ENCODE measurements around the gene SLC4A5. TPM values are rescaled to one million over a fixed set of nuclear protein-coding genes. Genes with fewer than 3 reads are reported as not detected.
"Not testable (repeated sequence)": the region's sequence is repeated elsewhere in the genome, so short reads cannot be mapped to it uniquely, and the experiment has no call there.

SLC4A5 gene
- total and polyA plus RNA-seq, 8 donors: 0.12 to 4.8 (median 0.58) TPM; not detected in 1

DNA sequence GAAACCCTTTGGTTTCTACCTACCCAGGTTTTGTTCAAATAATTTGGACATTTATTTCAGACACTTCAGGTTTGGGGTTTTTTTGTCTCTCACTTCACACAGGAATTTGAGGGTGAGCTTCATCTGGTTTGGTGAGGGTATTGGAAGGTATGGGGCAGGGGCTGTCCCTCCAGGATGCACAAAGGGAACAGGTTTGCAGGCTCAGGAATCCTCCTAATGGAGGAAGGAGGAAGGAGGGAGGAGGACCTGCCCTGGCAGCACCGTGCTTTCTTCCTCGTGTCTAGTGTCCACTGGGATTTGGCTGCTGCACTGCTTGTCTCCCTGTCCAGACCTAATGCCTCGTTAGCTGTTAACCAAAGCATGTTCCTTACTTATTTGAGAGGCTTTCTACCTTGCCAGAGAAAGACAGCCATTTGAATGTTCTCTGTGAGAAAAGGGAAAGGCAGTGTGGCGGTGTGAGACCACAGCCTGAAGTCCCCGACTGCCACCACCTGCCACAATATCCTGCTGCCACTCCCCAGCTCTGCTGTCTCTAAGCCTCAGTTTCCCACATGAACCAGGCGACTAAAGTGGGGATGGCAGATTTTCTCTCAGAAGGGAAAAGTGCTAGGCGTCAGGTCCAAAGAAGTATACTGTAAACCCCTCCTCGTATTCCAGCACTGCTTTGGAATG is 2.2 kb upstream of the SLC4A5 start:
- no peaks in the 10 kb centered on the region for H3K4me1 ChIP-seq
- no peaks in the 10 kb centered on the region for H3K9me3 ChIP-seq
- no peak overlapping the region for H3K27ac ChIP-seq
- no peak overlapping the region for H3K4me3 ChIP-seq
- no peaks in the 10 kb centered on the region for H3K36me3 ChIP-seq
- no peak for DNase-seq
- TF ChIP-seq EP300 (IDR thresholded peaks at IDR 0.05) (no peak), POLR2AphosphoS5 (IDR thresholded peaks at IDR 0.05) (no peak), POLR2A (IDR thresholded peaks at IDR 0.05) (no peak)
- TF ChIP-seq, protein P1, sequence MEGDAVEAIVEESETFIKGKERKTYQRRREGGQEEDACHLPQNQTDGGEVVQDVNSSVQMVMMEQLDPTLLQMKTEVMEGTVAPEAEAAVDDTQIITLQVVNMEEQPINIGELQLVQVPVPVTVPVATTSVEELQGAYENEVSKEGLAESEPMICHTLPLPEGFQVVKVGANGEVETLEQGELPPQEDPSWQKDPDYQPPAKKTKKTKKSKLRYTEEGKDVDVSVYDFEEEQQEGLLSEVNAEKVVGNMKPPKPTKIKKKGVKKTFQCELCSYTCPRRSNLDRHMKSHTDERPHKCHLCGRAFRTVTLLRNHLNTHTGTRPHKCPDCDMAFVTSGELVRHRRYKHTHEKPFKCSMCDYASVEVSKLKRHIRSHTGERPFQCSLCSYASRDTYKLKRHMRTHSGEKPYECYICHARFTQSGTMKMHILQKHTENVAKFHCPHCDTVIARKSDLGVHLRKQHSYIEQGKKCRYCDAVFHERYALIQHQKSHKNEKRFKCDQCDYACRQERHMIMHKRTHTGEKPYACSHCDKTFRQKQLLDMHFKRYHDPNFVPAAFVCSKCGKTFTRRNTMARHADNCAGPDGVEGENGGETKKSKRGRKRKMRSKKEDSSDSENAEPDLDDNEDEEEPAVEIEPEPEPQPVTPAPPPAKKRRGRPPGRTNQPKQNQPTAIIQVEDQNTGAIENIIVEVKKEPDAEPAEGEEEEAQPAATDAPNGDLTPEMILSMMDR (IDR thresholded peaks at IDR 0.05): no peak
- intact Hi-C loops (cut with DNase I; ENCODE audit: low total_unique reads): no loop called here
- H3K27me3 ChIP-seq: no peaks in the 10 kb centered on the region
- WGBS, 5 donors: 64 to 77% (median 76%) methylated on average over 8 of the region's 8 CpGs

DNA sequence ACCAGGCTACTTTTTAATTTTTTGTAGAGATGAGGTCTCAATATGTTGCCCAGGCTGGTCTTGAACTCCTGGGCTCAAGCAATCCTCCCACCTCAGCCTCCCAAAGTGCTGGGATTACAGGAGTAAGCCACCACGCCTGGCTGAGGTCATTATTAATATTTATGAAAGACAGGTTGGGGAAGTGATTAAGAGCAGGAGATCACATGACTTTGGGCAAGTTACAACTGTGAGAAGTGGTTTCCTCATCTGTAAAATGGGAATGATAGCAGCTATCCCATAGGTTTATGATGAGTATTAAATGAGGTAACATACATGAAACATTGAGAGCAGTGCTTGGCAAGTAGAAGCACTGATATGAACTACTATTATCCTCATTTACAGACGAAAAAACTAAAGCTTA is 7.0 kb downstream of the SLC4A5 start:
- intact Hi-C loops (cut with DNase I; ENCODE audit: low total_unique reads): loop anchor here (10.0 kb wide), 1 partner anchor 511 kb away; the partner anchor contains the start of gene STAMBP
- not testable (repeated sequence) for H3K27me3 ChIP-seq, H3K9me3 ChIP-seq

DNA sequence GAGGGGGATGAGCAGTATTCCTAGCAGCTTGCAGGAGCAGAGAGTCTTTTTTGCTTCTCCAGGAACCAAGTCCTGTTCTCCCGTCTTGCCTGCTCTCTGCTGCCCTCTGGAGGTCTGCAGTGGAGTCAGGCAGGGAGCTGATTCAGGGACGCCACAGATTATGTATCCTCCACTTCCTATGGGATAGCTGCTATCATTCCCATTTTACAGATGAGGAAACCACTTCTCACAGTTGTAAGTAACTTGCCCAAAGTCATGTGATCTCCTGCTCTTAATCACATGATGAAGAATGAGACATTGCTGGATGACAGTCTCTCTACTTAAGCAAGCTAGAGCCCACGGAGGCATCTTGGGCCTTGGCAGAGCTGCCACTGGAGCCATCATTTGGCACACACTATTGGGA is 8.3 kb downstream of the SLC4A5 start:
- Histone ChIP-seq H3K27me3 (no peaks in the 10 kb centered on the region), H3K27ac (no peak overlapping the region), H3K4me3 (no peak overlapping the region), H3K9me3 (no peaks in the 10 kb centered on the region), H3K4me1 (no peaks in the 10 kb centered on the region), H3K36me3 (peaks cover 7 to 30% (median 30%) of the 10 kb centered on the region in 4 donors)
- peak in 1 of 3 donors; percentile 63 for TF ChIP-seq POLR2AphosphoS5 (IDR thresholded peaks at IDR 0.05)
- TF ChIP-seq EP300 (IDR thresholded peaks at IDR 0.05): no peak
- TF ChIP-seq POLR2A (IDR thresholded peaks at IDR 0.05): no peak
- TF ChIP-seq, protein P1 (IDR thresholded peaks at IDR 0.05): peak in 5 of 7 experiments; percentile 79 to 94 (median 89)
- WGBS, 5 donors: 31 to 33% (median 33%) methylated on average over 3 of the region's 3 CpGs
- intact Hi-C loops (cut with DNase I; ENCODE audit: low total_unique reads): loop anchor here (10.0 kb wide), 1 partner anchor 510 kb away; the partner anchor contains the start of gene STAMBP
- DNase-seq: peak; percentile 82 to 92

More for the DNA sequence above, 7.0 kb downstream of the SLC4A5 start:
- H3K27ac ChIP-seq, H3K4me3 ChIP-seq, DNase-seq, H3K4me1 ChIP-seq: not testable (repeated sequence)
- 41 to 59% (median 48%) methylated on average over 2 of the region's 2 CpGs for WGBS, 5 donors
- peaks cover 3 to 18% (median 17%) of the 10 kb centered on the region in 4 donors for H3K36me3 ChIP-seq

DNA sequence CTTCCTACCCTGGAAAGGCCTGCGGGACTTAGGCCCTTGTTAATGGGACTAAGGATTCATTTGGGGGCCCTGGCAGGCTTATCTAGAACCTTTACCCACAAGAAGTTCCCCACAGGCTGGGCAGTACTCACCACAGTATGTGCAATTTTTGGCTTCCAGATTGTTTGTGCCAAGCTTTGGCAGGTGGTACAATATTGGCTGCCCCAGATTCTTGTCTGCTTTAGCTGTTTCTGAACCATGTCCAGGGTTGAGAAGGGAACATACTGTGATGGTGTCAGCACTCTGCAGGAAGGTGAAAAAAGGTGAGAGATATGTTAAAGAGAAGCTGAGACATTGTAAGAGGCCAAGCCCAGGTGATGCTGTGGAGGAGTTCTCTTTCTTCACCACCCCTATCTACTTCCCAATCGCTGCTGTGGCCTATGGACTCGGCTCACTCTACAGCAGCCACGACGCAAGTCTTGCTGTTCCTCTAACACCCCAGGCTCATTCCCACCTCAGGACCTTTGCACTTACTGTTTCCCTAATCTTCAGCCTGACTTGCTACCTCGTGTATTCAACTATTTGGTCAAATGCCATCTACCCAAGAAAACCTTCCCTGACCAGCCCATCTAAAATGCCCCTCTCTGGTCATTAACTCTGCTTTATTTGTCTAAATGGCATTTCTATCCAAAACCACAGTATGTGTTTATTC is 9.2 kb downstream of the SLC4A5 start:
- intact Hi-C loops (cut with DNase I; ENCODE audit: low total_unique reads): loop anchor here (10.0 kb wide), 1 partner anchor 509 kb away; the partner anchor contains the start of gene STAMBP

More for the DNA sequence above, 9.2 kb downstream of the SLC4A5 start:
- no peaks in the 10 kb centered on the region for H3K27me3 ChIP-seq
- no peak for TF ChIP-seq POLR2AphosphoS5 (IDR thresholded peaks at IDR 0.05)
- TF ChIP-seq, protein P1 (IDR thresholded peaks at IDR 0.05): no peak
- no peak for TF ChIP-seq POLR2A (IDR thresholded peaks at IDR 0.05)
- TF ChIP-seq EP300 (IDR thresholded peaks at IDR 0.05): no peak
- H3K9me3 ChIP-seq: no peaks in the 10 kb centered on the region
- H3K4me1 ChIP-seq: no peaks in the 10 kb centered on the region
- no peak overlapping the region for H3K4me3 ChIP-seq
- DNase-seq: no peak
- H3K27ac ChIP-seq: no peak overlapping the region
- WGBS, 5 donors: 86 to 89% (median 87%) methylated on average over 5 to 6 of the region's 6 CpGs
- H3K36me3 ChIP-seq: peaks cover 7 to 39% (median 33%) of the 10 kb centered on the region in 4 donors
